ENCODE data around the gene ELFN1. TPM values are rescaled to one million over a fixed set of nuclear protein-coding genes. Genes with fewer than 3 reads are reported as not detected.

ELFN1 gene
- total and polyA plus RNA-seq, 2 donors (not counting 3 experiments of a cell fraction or from before 2014, with no cell fraction given): 0.37 to 1.0 TPM

DNA sequence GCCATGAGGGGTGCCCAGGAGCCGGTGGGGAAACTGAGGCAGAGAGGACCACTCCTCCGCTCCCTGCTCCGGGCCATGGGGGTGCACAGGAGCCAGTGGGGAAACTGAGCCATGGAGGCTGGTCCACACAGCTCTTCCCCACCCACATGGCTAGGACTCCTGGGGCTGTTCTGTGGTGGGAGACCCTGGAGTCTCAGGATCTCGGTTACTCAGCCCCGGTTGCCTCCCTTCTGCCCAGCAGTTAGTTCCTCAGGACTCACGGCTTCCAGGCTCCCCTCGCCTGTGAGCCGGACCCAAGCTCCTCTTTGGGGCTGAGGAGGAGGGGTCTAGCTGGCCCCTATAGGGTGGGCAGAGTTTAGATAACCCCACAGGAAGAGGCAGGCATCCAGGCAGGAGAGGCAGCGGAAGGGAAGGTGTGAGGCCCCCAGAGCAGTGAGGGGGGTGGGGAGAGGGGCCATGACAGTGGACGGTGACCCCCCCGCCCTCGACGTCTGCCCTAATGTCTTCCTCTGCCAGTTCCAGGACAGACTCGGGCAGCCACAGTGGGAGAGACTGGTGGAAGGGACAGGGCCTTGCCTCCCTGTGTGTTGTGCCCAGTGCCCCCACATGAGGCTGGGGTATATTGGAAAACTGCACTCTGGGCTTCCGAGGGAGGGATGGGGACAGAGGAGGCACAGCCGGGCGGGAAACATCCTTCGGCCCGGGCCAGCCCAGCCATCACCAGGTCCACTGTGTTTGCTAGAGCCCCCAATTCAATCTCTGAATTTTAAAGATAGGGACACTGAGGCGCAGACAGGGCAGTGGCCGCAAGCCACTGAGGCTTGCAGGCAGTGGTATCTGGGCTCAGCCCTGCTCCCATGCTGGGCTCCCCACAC, 4.3 kb downstream of the ELFN1 start:
- Histone ChIP-seq H2AFZ (ENCODE audit: low read depth, low read length) (no peak overlapping the region), H3K27me3 (ENCODE audit: control insufficient read depth in 2 of 2, insufficient read depth in 2 of 2, low read length in 2 of 2) (peaks cover 7 to 12% of the 10 kb centered on the region in 2 experiments), H3K9me1 (replicated peaks; ENCODE audit: control insufficient read depth, extremely low read depth, insufficient read depth, low read length) (no peaks in the 10 kb centered on the region), H3K27ac (ENCODE audit: insufficient read depth, low read depth, low read length) (no peak overlapping the region), H3K4me3 (replicated peaks in 1 of 3; ENCODE audit: insufficient read depth in 1 of 3, low read depth in 1 of 3, low read length in 3 of 3) (no peak overlapping the region), H3K9ac (replicated peaks; ENCODE audit: extremely low read depth, insufficient read depth, low read length) (no peak overlapping the region), H3K36me3 (ENCODE audit: control insufficient read depth in 2 of 2, extremely low read depth in 1 of 2, insufficient read depth in 2 of 2, low read length in 2 of 2) (no peaks in the 10 kb centered on the region), H4K20me1 (replicated peaks; ENCODE audit: control insufficient read depth, extremely low read depth, insufficient read depth, low read length) (no peaks in the 10 kb centered on the region), H3K4me1 (ENCODE audit: control insufficient read depth, extremely low read depth, insufficient read depth, low read length) (no peaks in the 10 kb centered on the region), H3K4me2 (ENCODE audit: insufficient read depth, low read length) (no peak overlapping the region), H3K9me3 (replicated peaks; ENCODE audit: control insufficient read depth, insufficient read depth, low read length) (no peaks in the 10 kb centered on the region), H3K79me2 (ENCODE audit: control insufficient read depth, insufficient read depth, low read length) (no peaks in the 10 kb centered on the region)
- CTCF ChIA-PET: interaction anchor here (1.1 to 1.2 kb wide), 2 partner anchors 10 kb away, joined by 4 read pairs; no protein-coding TSS in a partner anchor
- POLR2A ChIA-PET: no interaction called here
- TF ChIP-seq GATA2 (IDR thresholded peaks at IDR 0.05; ENCODE audit: insufficient read depth, insufficient read length, low read depth, low read length) (no peak), POLR2A (IDR thresholded peaks at IDR 0.05; ENCODE audit: low read depth, low read length) (no peak), MYC (IDR thresholded peaks at IDR 0.05; ENCODE audit: low read depth, low read length) (no peak)
- no peak for DNase-seq (ENCODE audit: low read depth, low spot score)
- dilution Hi-C loops (cut with MboI; ENCODE audit: extremely low pct_ligation_motif_present, low sequenced_read_pairs): no loop called here
- intact Hi-C loops (cut with micrococcal nuclease): no loop called here
- no TSS peak for BruUV-seq (replicated peaks)
- no peak for FAIRE-seq

DNA sequence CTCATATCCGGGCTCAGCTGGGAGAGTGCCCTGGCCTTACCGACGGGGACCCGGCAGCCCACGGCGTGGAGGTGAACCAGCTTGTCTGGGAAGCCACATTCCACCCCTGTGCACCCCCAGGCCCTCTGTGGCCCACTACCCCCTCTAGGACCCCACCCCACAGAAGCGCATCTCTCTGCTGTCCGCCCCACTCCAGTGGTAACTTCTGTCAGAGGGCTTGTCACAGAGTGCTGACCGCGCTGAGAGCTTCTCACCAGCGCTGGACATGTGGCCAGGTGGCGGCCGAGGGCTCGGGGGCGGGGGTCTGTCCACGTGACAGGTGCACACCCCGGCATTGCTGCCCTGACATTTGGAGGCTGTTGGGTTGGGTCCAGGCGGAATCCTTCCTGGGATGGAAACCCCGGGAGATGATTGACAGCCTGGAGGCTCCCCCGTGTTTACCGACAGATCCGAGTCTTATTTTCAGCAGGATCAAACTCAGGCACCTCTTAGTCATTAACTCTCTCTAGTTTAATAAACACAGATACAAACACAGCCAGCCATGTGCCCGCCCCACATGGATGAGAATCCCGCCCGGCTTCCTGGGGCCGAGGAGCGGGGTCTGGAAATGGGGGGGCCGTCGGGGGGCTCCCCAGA, 5.1 kb downstream of the ELFN1 start:
- Histone ChIP-seq H3K9ac (replicated peaks; ENCODE audit: extremely low read depth, insufficient read depth, low read length) (no peak overlapping the region), H3K36me3 (ENCODE audit: control insufficient read depth in 2 of 2, extremely low read depth in 1 of 2, insufficient read depth in 2 of 2, low read length in 2 of 2) (no peaks in the 10 kb centered on the region), H3K4me1 (ENCODE audit: control insufficient read depth, extremely low read depth, insufficient read depth, low read length) (no peaks in the 10 kb centered on the region), H3K79me2 (ENCODE audit: control insufficient read depth, insufficient read depth, low read length) (no peaks in the 10 kb centered on the region), H3K4me3 (replicated peaks in 1 of 3; ENCODE audit: insufficient read depth in 1 of 3, low read depth in 1 of 3, low read length in 3 of 3) (no peak overlapping the region), H3K9me3 (replicated peaks; ENCODE audit: control insufficient read depth, insufficient read depth, low read length) (no peaks in the 10 kb centered on the region), H3K4me2 (ENCODE audit: insufficient read depth, low read length) (no peak overlapping the region), H2AFZ (ENCODE audit: low read depth, low read length) (no peak overlapping the region), H3K27ac (ENCODE audit: insufficient read depth, low read depth, low read length) (no peak overlapping the region), H4K20me1 (replicated peaks; ENCODE audit: control insufficient read depth, extremely low read depth, insufficient read depth, low read length) (no peaks in the 10 kb centered on the region), H3K9me1 (replicated peaks; ENCODE audit: control insufficient read depth, extremely low read depth, insufficient read depth, low read length) (no peaks in the 10 kb centered on the region), H3K27me3 (ENCODE audit: control insufficient read depth in 2 of 2, insufficient read depth in 2 of 2, low read length in 2 of 2) (peaks cover 5 to 10% of the 10 kb centered on the region in 2 experiments)
- DNase-seq (ENCODE audit: low read depth, low spot score) (no peak), FAIRE-seq (no peak)
- ChIA-PET CTCF (interaction anchor here (1.2 kb wide), 1 partner anchor 11 kb away, joined by 4 read pairs; no protein-coding TSS in a partner anchor), POLR2A (no interaction called here)
- intact Hi-C loops (cut with micrococcal nuclease) (no loop called here), dilution Hi-C loops (cut with MboI; ENCODE audit: extremely low pct_ligation_motif_present, low sequenced_read_pairs) (no loop called here)
- TF ChIP-seq MYC (IDR thresholded peaks at IDR 0.05; ENCODE audit: low read depth, low read length) (no peak), FOS (IDR thresholded peaks at IDR 0.05; ENCODE audit: borderline replicate concordance, insufficient read depth, low read length) (no peak), EZH2 (IDR thresholded peaks at IDR 0.05; ENCODE audit: borderline replicate concordance, low read depth, low read length, severe bottlenecking) (no peak), GATA2 (IDR thresholded peaks at IDR 0.05; ENCODE audit: insufficient read depth, insufficient read length, low read depth, low read length) (no peak), POLR2AphosphoS5 (IDR thresholded peaks at IDR 0.05; ENCODE audit: insufficient read depth, low read depth, low read length) (no peak), POLR2A (IDR thresholded peaks at IDR 0.05; ENCODE audit: low read depth, low read length) (no peak), JUN (IDR thresholded peaks at IDR 0.05; ENCODE audit: borderline replicate concordance, insufficient read depth, insufficient read length, low read depth) (no peak)
- TF ChIP-seq, protein P1, sequence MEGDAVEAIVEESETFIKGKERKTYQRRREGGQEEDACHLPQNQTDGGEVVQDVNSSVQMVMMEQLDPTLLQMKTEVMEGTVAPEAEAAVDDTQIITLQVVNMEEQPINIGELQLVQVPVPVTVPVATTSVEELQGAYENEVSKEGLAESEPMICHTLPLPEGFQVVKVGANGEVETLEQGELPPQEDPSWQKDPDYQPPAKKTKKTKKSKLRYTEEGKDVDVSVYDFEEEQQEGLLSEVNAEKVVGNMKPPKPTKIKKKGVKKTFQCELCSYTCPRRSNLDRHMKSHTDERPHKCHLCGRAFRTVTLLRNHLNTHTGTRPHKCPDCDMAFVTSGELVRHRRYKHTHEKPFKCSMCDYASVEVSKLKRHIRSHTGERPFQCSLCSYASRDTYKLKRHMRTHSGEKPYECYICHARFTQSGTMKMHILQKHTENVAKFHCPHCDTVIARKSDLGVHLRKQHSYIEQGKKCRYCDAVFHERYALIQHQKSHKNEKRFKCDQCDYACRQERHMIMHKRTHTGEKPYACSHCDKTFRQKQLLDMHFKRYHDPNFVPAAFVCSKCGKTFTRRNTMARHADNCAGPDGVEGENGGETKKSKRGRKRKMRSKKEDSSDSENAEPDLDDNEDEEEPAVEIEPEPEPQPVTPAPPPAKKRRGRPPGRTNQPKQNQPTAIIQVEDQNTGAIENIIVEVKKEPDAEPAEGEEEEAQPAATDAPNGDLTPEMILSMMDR (IDR thresholded peaks at IDR 0.05; ENCODE audit: extremely low read depth in 1 of 2, insufficient read depth in 1 of 2, low read depth in 1 of 2, low read length in 2 of 2): no peak
- TF ChIP-seq, protein P2, sequence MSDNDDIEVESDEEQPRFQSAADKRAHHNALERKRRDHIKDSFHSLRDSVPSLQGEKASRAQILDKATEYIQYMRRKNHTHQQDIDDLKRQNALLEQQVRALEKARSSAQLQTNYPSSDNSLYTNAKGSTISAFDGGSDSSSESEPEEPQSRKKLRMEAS (IDR thresholded peaks at IDR 0.05; ENCODE audit: insufficient read depth, insufficient read length): no peak
- BruUV-seq (replicated peaks): no TSS peak

Measured in endothelial cell of umbilical vein (primary cell).